ENCODE measurements around the gene PRDM16.

The PRDM16 gene

DNA sequence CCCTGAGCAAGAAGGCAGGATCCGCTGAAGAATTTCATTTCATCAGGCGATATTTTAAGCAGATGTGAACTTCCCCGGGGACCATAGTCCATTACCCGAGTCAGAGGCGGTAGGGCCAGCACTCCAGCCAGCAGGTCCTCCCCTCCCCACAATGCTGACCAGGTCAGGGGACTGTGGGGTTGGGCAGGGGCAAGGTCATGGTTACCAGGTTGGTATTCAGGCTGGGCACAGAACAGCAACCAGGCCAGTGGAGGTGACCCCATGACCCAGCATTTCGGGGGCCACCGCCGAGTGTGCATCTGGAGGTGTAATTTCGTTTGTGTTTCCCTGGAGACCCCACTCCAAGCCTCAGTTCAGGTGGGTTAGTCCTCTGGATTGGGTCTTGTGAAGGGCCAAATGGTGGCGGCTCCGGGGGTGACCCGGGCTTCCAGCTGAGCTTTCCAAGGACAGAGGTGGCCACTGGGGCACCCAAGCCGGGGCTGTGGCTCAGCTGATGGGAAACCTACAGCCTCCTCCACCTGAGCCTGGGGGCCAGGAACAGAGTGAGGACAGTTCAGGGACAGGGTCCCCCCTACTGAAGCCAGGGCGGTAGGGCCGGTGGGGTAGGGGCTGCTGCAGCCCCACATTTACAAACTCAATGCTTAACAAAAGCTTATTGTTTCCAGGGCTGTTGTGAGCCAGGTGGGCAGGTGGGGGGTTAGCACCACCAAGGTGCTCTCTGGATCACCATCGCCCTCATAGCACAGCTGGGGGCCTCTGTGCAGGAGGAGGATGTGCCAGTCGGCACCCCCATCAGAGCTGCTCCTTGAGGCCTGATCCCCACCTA is 2.8 kb downstream of the PRDM16 start:
- H3K9me3 ChIP-seq (ENCODE audit: insufficient read depth, low read depth, low read length), result no peaks in the 10 kb centered on the region
- no peaks in the 10 kb centered on the region for H3K36me3 ChIP-seq (ENCODE audit: insufficient read depth, low read length)
- peak overlapping the region; percentile 71 for H3K4me2 ChIP-seq (ENCODE audit: low read depth, low read length, poor library complexity, severe bottlenecking)
- peaks cover 19% of the 10 kb centered on the region for H3K4me1 ChIP-seq (ENCODE audit: insufficient read depth, low read length, poor library complexity, severe bottlenecking)
- H3K27me3 ChIP-seq (ENCODE audit: insufficient read depth, low read length, poor library complexity, severe bottlenecking), result no peaks in the 10 kb centered on the region
- H4K20me1 ChIP-seq (ENCODE audit: insufficient read depth, low read length, poor library complexity, severe bottlenecking), result peaks cover 36% of the 10 kb centered on the region
- no peaks in the 10 kb centered on the region for H3K9me2 ChIP-seq (replicated peaks; ENCODE audit: low read depth, low read length)
- no peak overlapping the region for H2AFZ ChIP-seq (ENCODE audit: low read length)
- no peak for TF ChIP-seq EZH2phosphoT487 (IDR thresholded peaks at IDR 0.05; ENCODE audit: borderline replicate concordance)
- TF ChIP-seq, protein P1, sequence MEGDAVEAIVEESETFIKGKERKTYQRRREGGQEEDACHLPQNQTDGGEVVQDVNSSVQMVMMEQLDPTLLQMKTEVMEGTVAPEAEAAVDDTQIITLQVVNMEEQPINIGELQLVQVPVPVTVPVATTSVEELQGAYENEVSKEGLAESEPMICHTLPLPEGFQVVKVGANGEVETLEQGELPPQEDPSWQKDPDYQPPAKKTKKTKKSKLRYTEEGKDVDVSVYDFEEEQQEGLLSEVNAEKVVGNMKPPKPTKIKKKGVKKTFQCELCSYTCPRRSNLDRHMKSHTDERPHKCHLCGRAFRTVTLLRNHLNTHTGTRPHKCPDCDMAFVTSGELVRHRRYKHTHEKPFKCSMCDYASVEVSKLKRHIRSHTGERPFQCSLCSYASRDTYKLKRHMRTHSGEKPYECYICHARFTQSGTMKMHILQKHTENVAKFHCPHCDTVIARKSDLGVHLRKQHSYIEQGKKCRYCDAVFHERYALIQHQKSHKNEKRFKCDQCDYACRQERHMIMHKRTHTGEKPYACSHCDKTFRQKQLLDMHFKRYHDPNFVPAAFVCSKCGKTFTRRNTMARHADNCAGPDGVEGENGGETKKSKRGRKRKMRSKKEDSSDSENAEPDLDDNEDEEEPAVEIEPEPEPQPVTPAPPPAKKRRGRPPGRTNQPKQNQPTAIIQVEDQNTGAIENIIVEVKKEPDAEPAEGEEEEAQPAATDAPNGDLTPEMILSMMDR (conservative IDR thresholded peaks at IDR 0.05; ENCODE audit: low read length), result no peak
- peak overlapping the region; percentile 80 for H3K9ac ChIP-seq (ENCODE audit: low read depth, low read length, poor library complexity, severe bottlenecking)
- H3F3A ChIP-seq (ENCODE audit: low read depth), result no peaks in the 10 kb centered on the region
- peak overlapping the region; percentile 73 for H3K4me3 ChIP-seq (ENCODE audit: low read length, poor library complexity, severe bottlenecking)
- peaks cover 84% of the 10 kb centered on the region for H3K79me2 ChIP-seq (ENCODE audit: insufficient read depth, low read length)

DNA sequence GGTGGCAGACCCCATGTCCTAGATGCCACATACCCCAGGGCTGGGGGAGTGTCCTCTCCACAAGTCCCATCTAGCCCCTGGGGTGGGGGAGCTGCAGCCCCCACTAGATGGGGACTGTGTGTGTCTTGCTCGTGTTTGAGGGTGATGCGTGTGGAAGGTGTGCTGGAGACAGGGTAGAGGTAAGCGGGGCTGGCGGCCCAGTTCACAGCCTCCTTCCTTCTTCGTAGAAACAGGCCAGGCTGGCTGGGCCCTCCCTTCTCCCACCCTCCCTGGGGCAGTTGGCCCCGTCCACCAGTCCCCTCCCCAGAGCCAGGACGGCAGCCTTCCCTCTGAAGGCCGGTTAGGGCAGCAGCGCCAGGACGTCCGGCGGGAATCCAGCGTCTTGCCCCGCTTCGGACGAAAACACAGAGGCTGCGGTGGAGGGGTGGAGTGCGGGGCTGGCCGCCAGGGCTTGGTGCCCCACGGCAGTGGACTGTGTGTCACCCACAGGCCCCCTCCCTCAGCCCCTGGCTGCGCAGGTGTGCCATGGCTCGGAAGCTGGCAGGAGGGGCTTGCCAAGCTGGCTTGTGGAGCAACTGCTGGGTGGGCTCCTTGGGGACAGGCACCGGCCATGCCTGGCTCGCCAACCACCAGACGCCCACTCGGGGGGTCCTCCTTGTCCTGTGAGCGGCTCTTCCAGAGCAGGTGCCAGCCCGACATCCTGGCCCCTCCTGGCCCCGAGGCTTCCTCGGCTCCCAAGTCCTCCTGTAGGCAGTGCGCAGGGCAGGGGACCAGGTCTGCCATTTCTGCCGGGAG is 3.6 kb downstream of the PRDM16 start:
- Histone ChIP-seq H3K36me3 (ENCODE audit: insufficient read depth, low read length) (no peaks in the 10 kb centered on the region), H3F3A (ENCODE audit: low read depth) (no peaks in the 10 kb centered on the region), H3K27me3 (ENCODE audit: insufficient read depth, low read length, poor library complexity, severe bottlenecking) (no peaks in the 10 kb centered on the region), H3K4me2 (ENCODE audit: low read depth, low read length, poor library complexity, severe bottlenecking) (peak overlapping the region; percentile 71), H3K79me2 (ENCODE audit: insufficient read depth, low read length) (peaks cover 84% of the 10 kb centered on the region), H2AFZ (ENCODE audit: low read length) (no peak overlapping the region), H3K9ac (ENCODE audit: low read depth, low read length, poor library complexity, severe bottlenecking) (peak overlapping the region; percentile 80), H3K9me3 (ENCODE audit: insufficient read depth, low read depth, low read length) (no peaks in the 10 kb centered on the region), H3K4me3 (ENCODE audit: low read length, poor library complexity, severe bottlenecking) (peak overlapping the region; percentile 73), H4K20me1 (ENCODE audit: insufficient read depth, low read length, poor library complexity, severe bottlenecking) (peaks cover 36% of the 10 kb centered on the region), H3K9me2 (replicated peaks; ENCODE audit: low read depth, low read length) (no peaks in the 10 kb centered on the region), H3K4me1 (ENCODE audit: insufficient read depth, low read length, poor library complexity, severe bottlenecking) (peaks cover 14% of the 10 kb centered on the region)
- TF ChIP-seq, protein P1 (conservative IDR thresholded peaks at IDR 0.05; ENCODE audit: low read length), result no peak
- no peak for TF ChIP-seq EZH2phosphoT487 (IDR thresholded peaks at IDR 0.05; ENCODE audit: borderline replicate concordance)

DNA sequence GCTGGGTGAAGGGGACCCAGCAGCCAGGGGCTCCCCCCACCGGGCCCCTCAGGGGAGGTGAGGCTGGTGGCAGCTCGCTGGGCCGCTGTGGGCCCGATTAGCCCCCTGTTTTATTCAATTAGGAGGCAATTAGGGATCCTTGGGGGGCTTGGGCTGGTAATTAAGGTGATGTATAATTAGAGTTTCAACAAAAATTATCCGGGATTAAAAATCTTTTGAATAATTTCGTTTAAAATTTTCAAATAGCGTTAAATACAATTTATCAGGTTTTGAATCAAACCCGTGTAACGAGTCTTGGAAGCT is 4.1 kb downstream of the PRDM16 start:
- Histone ChIP-seq H3K9me3 (ENCODE audit: insufficient read depth, low read depth, low read length) (no peaks in the 10 kb centered on the region), H3K27me3 (ENCODE audit: insufficient read depth, low read length, poor library complexity, severe bottlenecking) (no peaks in the 10 kb centered on the region), H3K4me1 (ENCODE audit: insufficient read depth, low read length, poor library complexity, severe bottlenecking) (peaks cover 11% of the 10 kb centered on the region), H3K4me3 (ENCODE audit: low read length, poor library complexity, severe bottlenecking) (no peak overlapping the region), H3K36me3 (ENCODE audit: insufficient read depth, low read length) (no peaks in the 10 kb centered on the region), H3K9me2 (replicated peaks; ENCODE audit: low read depth, low read length) (no peaks in the 10 kb centered on the region), H3K9ac (ENCODE audit: low read depth, low read length, poor library complexity, severe bottlenecking) (no peak overlapping the region), H4K20me1 (ENCODE audit: insufficient read depth, low read length, poor library complexity, severe bottlenecking) (peaks cover 36% of the 10 kb centered on the region), H3K4me2 (ENCODE audit: low read depth, low read length, poor library complexity, severe bottlenecking) (peak overlapping the region; percentile 71), H3F3A (ENCODE audit: low read depth) (no peaks in the 10 kb centered on the region), H2AFZ (ENCODE audit: low read length) (no peak overlapping the region), H3K79me2 (ENCODE audit: insufficient read depth, low read length) (peaks cover 84% of the 10 kb centered on the region)
- TF ChIP-seq, protein P1 (conservative IDR thresholded peaks at IDR 0.05; ENCODE audit: low read length), result no peak
- TF ChIP-seq EZH2phosphoT487 (IDR thresholded peaks at IDR 0.05; ENCODE audit: borderline replicate concordance), result no peak
